CD4-positive, alpha-beta T cell treated with Interleukin-6 at 100 ng/mL for 8 hours (primary cell): ENCODE data around the gene SOAT2.
"Not testable (repeated sequence)": the region's sequence is repeated elsewhere in the genome, so short reads cannot be mapped to it uniquely, and the experiment has no call there.

ENCODE experiments used
- DNase-seq: peaks from one replicate; pipeline ENCODE4 v3.0.0-alpha.2; 2020; ENCODE audit warnings: mixed read lengths, low spot score

SOAT2 gene

GRCh38 chr12:53105712-53106439 is 2.6 kb downstream of the SOAT2 start:
- DNase-seq: no peak

- DNase-seq: no peak
These were observed 3.8 kb downstream of the SOAT2 start for GRCh38 chr12:53107122-53107521.

- DNase-seq: not testable (repeated sequence)
These were observed 9.1 kb downstream of the SOAT2 start for GRCh38 chr12:53112431-53112830.

DNA sequence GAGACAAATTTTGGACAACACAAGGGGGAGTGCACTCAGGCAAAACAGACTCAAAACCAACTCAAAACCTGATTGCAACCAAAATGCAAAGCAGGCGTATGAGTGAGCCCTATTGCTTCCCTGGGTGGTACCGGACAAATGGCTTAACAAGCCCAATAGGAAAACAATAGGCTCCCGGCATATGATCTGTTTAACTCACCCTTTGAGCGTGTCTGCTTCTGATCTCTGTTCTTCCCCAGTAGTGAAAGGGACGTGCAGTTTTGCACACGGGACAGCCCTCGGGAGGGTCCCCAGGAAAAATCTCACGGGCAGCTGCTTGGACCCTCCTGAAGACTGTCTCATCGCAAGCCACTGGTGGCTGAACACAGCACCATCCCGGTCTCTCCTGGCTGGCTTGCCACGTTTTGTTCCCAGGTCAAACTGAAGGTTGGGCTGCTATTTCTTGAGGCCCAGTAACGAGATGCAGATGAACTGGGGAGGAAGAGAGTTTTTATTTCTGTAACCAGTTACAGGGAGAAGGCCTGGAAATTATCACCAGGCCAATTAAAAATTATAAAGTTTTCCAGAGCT is 9.9 kb downstream of the SOAT2 start:
- no peak for DNase-seq

DNA sequence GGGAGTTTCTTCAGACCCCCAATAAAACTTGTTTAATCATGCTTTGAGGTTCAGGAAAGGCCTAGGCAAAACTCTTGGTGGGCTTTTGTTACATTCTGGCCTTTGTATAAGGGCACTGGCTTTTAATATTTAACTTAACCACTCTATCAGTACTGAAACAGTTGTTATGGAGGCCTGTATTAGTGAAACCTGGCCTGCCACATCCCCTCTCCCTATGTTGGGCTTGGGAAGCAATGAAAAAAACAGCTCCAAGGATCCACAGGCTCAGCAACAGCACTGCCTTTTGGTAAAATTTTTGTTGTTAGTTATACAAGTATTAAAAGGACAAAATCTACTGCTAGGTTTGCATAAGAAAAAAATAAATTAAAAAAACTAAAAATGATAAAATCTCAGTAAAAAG is 10.7 kb downstream of the SOAT2 start:
- no peak for DNase-seq

DNA sequence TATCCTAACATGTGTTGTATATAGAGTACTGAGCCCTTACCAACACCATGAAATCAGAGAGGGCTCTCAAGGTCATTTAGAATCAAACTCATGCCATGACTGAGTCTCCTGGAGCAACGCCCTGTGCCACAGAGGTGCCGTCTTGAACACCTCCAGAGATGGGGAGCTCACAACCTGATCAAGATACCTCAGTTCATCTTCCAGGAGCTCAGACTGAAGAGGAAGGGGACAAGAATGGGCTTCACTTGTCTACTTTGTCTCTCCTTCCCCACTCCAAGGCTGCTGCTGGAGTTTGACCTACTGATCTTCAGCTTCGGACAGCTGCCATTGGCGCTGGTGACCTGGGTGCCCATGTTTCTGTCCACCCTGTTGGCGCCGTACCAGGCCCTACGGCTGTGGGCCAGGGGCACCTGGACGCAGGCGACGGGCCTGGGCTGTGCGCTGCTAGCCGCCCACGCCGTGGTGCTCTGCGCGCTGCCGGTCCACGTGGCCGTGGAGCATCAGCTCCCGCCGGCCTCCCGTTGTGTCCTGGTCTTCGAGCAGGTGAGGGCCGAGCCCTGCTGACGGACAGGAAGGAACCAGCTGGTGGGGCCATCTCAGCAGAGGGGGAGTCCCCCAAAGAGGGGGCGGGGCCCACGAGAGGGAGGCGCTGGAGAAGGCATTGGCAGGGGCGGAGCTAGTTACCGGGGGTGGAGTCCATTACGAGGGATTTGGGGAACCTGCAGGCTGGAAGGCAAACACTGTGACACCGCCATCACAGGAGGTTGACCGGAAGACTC is 12.0 kb downstream of the SOAT2 start:
- no peak for DNase-seq

DNA sequence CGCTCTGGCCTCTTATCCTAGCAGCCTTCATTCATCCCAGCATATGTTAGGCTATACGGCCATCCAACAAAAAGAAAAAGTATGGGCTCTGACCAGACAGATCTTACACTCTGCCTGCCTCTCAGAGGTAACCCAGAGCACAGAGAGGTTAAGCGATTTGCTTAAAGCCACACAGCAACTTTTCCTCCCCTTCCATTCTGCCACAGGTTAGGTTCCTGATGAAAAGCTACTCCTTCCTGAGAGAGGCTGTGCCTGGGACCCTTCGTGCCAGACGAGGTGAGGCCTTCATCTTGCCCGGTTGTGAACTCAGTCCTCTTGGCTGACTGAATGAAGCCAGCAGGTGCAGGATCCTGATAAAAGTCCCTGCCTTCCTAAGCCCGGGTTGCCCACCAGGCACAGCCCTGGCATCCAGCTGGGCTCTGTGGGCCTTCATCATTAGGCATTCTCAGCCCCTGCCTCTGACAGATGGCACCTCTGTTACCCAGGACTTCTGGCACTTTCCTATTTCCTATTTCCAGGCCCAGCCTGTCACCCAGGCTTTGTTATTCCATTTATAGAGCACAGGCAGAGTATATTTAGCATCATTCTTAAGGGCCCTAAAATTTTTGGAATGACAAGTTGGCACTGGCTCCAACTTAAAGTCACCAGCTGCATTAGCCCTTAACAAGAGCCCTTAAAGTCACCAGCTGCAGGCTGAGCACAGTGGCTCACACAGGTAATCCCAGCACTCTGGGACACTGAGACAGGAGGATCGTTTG is 12.8 kb downstream of the SOAT2 start:
- no peak for DNase-seq

DNA sequence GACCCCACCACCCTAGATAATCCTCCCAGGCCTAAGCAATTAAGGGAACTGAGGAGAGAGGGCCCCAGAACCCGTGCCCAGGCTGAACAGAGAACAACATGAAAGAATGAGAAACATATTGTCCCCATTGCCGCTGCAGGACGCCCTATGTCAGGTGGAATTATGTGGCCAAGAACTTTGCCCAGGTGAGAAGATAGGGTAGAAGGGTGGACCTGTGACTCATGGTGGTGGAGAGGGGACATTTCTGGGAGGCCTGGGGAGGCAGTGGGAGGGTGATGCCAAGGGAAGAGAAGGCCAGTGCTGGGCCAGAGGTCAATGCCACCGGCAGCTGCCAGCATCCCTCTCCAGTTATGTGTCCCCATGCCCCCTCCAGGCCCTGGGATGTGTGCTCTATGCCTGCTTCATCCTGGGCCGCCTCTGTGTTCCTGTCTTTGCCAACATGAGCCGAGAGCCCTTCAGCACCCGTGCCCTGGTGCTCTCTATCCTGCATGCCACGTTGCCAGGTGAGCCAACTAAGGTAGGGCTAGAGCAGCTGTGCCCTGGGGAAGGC is 15.5 kb downstream of the SOAT2 start:
- no peak for DNase-seq

DNA sequence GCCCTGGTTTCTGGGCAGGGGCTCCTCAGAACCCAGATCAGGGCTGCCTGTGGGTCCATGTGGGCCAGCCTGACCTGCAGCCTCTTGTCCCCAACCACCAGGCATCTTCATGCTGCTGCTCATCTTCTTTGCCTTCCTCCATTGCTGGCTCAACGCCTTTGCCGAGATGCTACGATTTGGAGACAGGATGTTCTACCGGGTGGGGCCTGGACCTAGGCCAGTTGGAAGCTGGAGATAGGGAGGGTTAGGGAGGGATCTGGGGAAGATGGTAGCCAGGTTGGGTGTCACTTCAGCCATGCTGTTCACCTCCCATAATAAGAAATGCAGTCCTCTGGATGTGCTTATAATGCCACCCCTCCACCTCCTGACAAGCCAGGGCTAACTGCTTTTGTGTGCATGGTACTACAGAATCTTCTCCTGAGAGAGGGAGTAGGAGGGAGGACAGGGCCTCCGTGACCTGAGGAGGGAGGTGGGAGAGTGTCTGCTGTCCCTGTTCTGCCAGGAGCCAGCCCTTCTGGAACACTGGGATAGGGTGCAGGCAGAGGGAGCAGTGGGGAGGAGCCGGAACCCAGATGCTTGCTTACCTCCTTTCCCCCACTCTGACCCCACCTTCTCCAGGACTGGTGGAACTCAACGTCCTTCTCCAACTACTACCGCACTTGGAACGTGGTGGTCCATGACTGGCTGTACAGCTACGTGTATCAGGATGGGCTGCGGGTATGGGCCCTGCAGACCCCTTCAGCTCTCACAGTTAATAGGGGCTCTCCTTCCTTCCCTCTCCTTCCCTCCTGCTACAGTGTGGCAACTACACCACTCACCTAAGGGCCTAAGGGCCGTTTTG is 17.6 kb downstream of the SOAT2 start:
- no peak for DNase-seq

- DNase-seq: no peak
These were observed 19.7 kb downstream of the SOAT2 start for GRCh38 chr12:53122961-53123468.

- DNase-seq: no peak
These were observed 20.5 kb downstream of the SOAT2 start for GRCh38 chr12:53123578-53124351.

DNA sequence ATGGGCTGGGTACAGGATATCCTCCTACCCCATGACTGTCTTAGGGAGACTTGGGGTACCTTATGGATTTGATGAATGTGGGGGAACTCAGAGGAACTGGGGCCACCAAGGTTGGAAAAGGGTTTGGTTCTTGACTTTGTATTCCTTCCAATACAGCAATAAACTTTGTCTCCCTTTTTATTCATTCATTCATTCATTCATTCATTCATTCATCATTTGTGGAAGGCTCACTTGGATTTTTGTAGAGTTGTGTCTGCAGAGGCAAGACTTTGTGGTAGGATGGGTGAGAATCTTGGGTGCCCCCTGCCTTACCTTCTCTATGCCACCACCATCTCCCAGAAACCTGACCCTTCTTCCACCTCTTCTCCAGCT is 21.1 kb downstream of the SOAT2 start:
- no peak for DNase-seq

DNA sequence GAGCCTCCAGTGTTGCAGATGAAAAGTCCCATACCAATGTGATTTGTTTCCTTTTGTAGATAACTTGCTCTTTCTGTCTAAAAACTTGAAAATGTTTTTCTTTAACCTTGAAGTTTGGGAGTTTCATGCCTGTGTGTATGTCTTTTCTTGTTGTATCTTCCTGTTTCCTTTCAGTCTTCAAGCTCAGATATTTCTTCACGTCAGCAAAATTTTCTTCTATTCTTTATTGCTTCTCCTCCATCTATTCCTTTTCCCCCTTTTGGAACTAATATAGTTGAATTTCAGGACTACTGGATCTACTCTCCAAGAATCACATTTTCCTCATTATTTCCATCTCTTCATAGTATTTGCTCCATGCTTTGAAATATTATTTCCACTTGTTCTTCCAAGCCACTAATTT is 23.9 kb downstream of the SOAT2 start:
- DNase-seq: no peak

GRCh38 chr12:53128780-53129569 is 25.7 kb downstream of the SOAT2 start:
- DNase-seq: no peak

DNA sequence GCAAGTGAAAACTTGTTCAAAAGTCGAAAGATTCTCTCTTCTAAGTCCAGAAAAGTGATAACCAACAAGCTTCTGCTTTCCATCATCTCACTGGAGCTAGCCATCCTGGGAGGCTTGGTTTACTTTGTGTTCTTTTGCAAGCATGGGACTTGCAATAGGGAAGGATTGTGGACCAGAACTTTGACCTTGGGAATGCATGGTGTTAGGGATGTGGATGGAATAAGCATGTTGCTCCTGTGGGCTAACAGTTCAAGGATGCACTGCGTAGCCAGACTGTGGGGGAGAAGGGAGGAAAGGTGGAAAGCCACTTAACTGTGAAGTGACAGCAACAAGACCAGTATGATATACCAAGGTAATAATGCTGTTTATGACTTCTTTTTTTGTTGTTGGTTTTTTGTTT is 28.6 kb downstream of the SOAT2 start:
- no peak for DNase-seq

- no peak for DNase-seq
These were observed 30.4 kb downstream of the SOAT2 start for GRCh38 chr12:53133722-53134121.

- no peak for DNase-seq
These were observed 40.1 kb downstream of the SOAT2 start for GRCh38 chr12:53143355-53143754.

- DNase-seq: no peak
These were observed 42.3 kb downstream of the SOAT2 start for GRCh38 chr12:53145383-53146260.

GRCh38 chr12:53147181-53147580 is 43.9 kb downstream of the SOAT2 start:
- DNase-seq: no peak
